Neuronal stem cell (in vitro differentiated cells): ENCODE measurements around the gene SPECC1.

Experiments used
- DNase-seq: peaks from one replicate; pipeline ENCODE4 v3.0.0-alpha.2; 2013; ENCODE audit warnings: low spot score
- H2AFZ ChIP-seq: one replicate; pipeline ENCODE4 v1.6.1; 2013; ENCODE audit warnings: mild to moderate bottlenecking, low read length, inconsistent platforms
- H2AK5ac ChIP-seq: 2 replicates; pipeline ENCODE4 v1.6.1; 2013; ENCODE audit warnings: low read depth, mild to moderate bottlenecking, inconsistent platforms, low read length, moderate library complexity, mixed read lengths
- H2BK120ac ChIP-seq: 2 replicates; pipeline ENCODE4 v1.6.1; 2013; ENCODE audit warnings: low read depth, mild to moderate bottlenecking, inconsistent platforms, low read length, moderate library complexity, mixed read lengths
- H2BK12ac ChIP-seq: one replicate; pipeline ENCODE4 v1.6.1; 2013; ENCODE audit warnings: low read length, inconsistent platforms
- H2BK15ac ChIP-seq: 2 replicates; pipeline ENCODE4 v1.6.1; 2013; ENCODE audit warnings: mild to moderate bottlenecking, low read length, inconsistent platforms, mixed read lengths
- H2BK5ac ChIP-seq: one replicate; pipeline ENCODE4 v1.6.1; 2013; ENCODE audit warnings: inconsistent platforms, mild to moderate bottlenecking, low read length, moderate library complexity
- H3K14ac ChIP-seq: one replicate; pipeline ENCODE4 v1.6.1; 2013; ENCODE audit warnings: low read length, inconsistent platforms
- H3K18ac ChIP-seq: 2 replicates; pipeline ENCODE4 v1.6.1; 2013; ENCODE audit warnings: low read length, inconsistent platforms
- H3K23ac ChIP-seq: 2 replicates; pipeline ENCODE4 v1.6.1; 2013; ENCODE audit warnings: low read depth, mild to moderate bottlenecking, mixed read lengths, low read length, inconsistent platforms; ENCODE audit not compliant: poor library complexity
- H3K27ac ChIP-seq: replicated peaks from 3 replicates; pipeline ENCODE4 v1.5.1; 2013; ENCODE audit warnings: low read length, inconsistent platforms
- H3K27me3 ChIP-seq, 3 experiments: 2 replicates each; pipeline ENCODE4 v1.6.1; 2013; ENCODE audit warnings: low read length in 3 of 3, mild to moderate bottlenecking in 2 of 3, inconsistent platforms in 1 of 3, low read depth in 1 of 3, mixed read lengths in 1 of 3, moderate library complexity in 1 of 3; ENCODE audit not compliant: control insufficient read depth in 3 of 3, insufficient read depth in 3 of 3
- H3K36me3 ChIP-seq, 2 donors: replicated peaks in 1 of 2; 2 replicates each; pipeline ENCODE4 v1.6.1; 2013; ENCODE audit warnings: low read length in 2 of 2; ENCODE audit not compliant: control insufficient read depth in 2 of 2, insufficient read depth in 2 of 2
- H3K4ac ChIP-seq: 2 replicates; pipeline ENCODE4 v1.6.1; 2013; ENCODE audit warnings: inconsistent platforms, mild to moderate bottlenecking, low read length, moderate library complexity
- H3K4me1 ChIP-seq, 2 donors: 1 replicate in 1 of 2; 2 replicates in 1 of 2; pipeline ENCODE4 v1.6.1; 2013; ENCODE audit warnings: low read length in 2 of 2, low read depth in 1 of 2; ENCODE audit not compliant: control insufficient read depth in 2 of 2, insufficient read depth in 1 of 2
- H3K4me2 ChIP-seq: one replicate; pipeline ENCODE4 v1.6.1; 2013; ENCODE audit warnings: mild to moderate bottlenecking, low read length, inconsistent platforms; ENCODE audit not compliant: insufficient read depth, poor library complexity, severe bottlenecking
- H3K4me3 ChIP-seq, 2 donors: 2 replicates each; pipeline ENCODE4 v1.5.1; 2013; ENCODE audit warnings: low read length in 2 of 2, mild to moderate bottlenecking in 2 of 2, inconsistent platforms in 1 of 2, moderate library complexity in 1 of 2
- H3K79me1 ChIP-seq: one replicate; pipeline ENCODE4 v1.6.1; 2013; ENCODE audit warnings: low read depth, mild to moderate bottlenecking, inconsistent platforms, low read length, moderate library complexity
- H3K9ac ChIP-seq: one replicate; pipeline ENCODE4 v1.6.1; 2013; ENCODE audit warnings: mild to moderate bottlenecking, low read depth, low read length, inconsistent platforms; ENCODE audit not compliant: poor library complexity
- H3K9me3 ChIP-seq, 2 donors: replicated peaks in 1 of 2; 2 replicates each; pipeline versions ENCODE3 to v1.6.1; 2013; ENCODE audit warnings: low read length in 2 of 2, mild to moderate bottlenecking in 2 of 2, inconsistent platforms in 1 of 2, low read depth in 1 of 2, mixed read lengths in 1 of 2, moderate library complexity in 1 of 2; ENCODE audit not compliant: control insufficient read depth in 2 of 2, insufficient read depth in 1 of 2
- H4K8ac ChIP-seq: one replicate; pipeline ENCODE4 v1.6.1; 2013; ENCODE audit warnings: low read depth, mild to moderate bottlenecking, inconsistent platforms, low read length, moderate library complexity
- H4K91ac ChIP-seq: one replicate; pipeline ENCODE4 v1.6.1; 2013; ENCODE audit warnings: low read length, low read depth, mild to moderate bottlenecking, inconsistent platforms; ENCODE audit not compliant: poor library complexity
- WGBS, 2 donors: extraction: QIAGEN DNeasy Blood & Tissue Kit; methylation state at CpG; one replicate each; pipeline ENCODE4 v1.1.7; 2013; ENCODE audit warnings: missing lambda C conversion rate in 2 of 2, mixed read lengths in 1 of 2; ENCODE audit not compliant: insufficient read length in 2 of 2, insufficient replicate concordance in 1 of 2; ENCODE audit errors: extremely low coverage in 2 of 2; 5-methylcytosine and 5-hydroxymethylcytosine counted together

SPECC1 gene

GRCh38 chr17:20091174-20092029 lies 82.2 kb downstream of the SPECC1 start:
- WGBS, 2 donors = no CpG with 5 or more reads among the region's 19 CpGs
- Histone ChIP-seq H3K4me2 (no peak overlapping the region), H3K27ac (peak overlapping the region; percentile 5)

GRCh38 chr17:20092261-20092867 lies 83.2 kb downstream of the SPECC1 start:
- Histone ChIP-seq H3K4me1 (peaks cover 18 to 23% of the 10 kb centered on the region in 2 donors), H2AFZ (peak overlapping the region; percentile 55)
- WGBS, 2 donors = no CpG with 5 or more reads among the region's 6 CpGs

More at GRCh38 chr17:20091174-20092029, 82.2 kb downstream of the SPECC1 start:
- Histone ChIP-seq H2BK12ac (no peak overlapping the region), H3K27me3 (no peaks in the 10 kb centered on the region), H3K18ac (peak overlapping the region; percentile 78), H3K23ac (no peak overlapping the region), H3K9ac (no peak overlapping the region), H3K9me3 (no peaks in the 10 kb centered on the region), H3K4ac (no peak overlapping the region), H3K4me1 (peaks cover 20 to 30% of the 10 kb centered on the region in 2 donors), H2AK5ac (no peak overlapping the region), H2AFZ (peak overlapping the region; percentile 55), H3K4me3 (no peak overlapping the region), H2BK120ac (no peak overlapping the region), H3K36me3 (no peaks in the 10 kb centered on the region), H3K79me1 (no peaks in the 10 kb centered on the region), H4K91ac (no peak overlapping the region), H2BK5ac (no peak overlapping the region), H4K8ac (no peak overlapping the region), H2BK15ac (no peak overlapping the region), H3K14ac (no peak overlapping the region)
- DNase-seq = no peak

GRCh38 chr17:20092973-20093626 lies 83.9 kb downstream of the SPECC1 start:
- Histone ChIP-seq H2BK15ac (no peak overlapping the region), H3K36me3 (no peaks in the 10 kb centered on the region), H3K27me3 (no peaks in the 10 kb centered on the region), H3K14ac (no peak overlapping the region), H3K27ac (no peak overlapping the region), H3K9me3 (no peaks in the 10 kb centered on the region), H2BK120ac (no peak overlapping the region), H2BK5ac (no peak overlapping the region), H3K4ac (no peak overlapping the region), H3K18ac (no peak overlapping the region), H3K4me2 (no peak overlapping the region), H3K23ac (no peak overlapping the region), H3K4me1 (peaks cover 16 to 23% of the 10 kb centered on the region in 2 donors), H2BK12ac (no peak overlapping the region), H2AK5ac (no peak overlapping the region), H3K4me3 (no peak overlapping the region), H3K79me1 (no peaks in the 10 kb centered on the region), H2AFZ (no peak overlapping the region), H3K9ac (no peak overlapping the region), H4K8ac (no peak overlapping the region), H4K91ac (no peak overlapping the region)
- WGBS, 2 donors = no CpG with 5 or more reads among the region's 2 CpGs
- DNase-seq = no peak

More at GRCh38 chr17:20092261-20092867, 83.2 kb downstream of the SPECC1 start:
- Histone ChIP-seq H3K23ac (no peak overlapping the region), H2BK15ac (no peak overlapping the region), H3K36me3 (no peaks in the 10 kb centered on the region), H3K4me2 (no peak overlapping the region), H3K9ac (no peak overlapping the region), H3K9me3 (no peaks in the 10 kb centered on the region), H2BK5ac (no peak overlapping the region), H2BK12ac (no peak overlapping the region), H3K27ac (no peak overlapping the region), H3K18ac (no peak overlapping the region), H3K4me3 (no peak overlapping the region), H3K27me3 (no peaks in the 10 kb centered on the region), H2AK5ac (no peak overlapping the region), H4K8ac (no peak overlapping the region), H3K14ac (no peak overlapping the region), H2BK120ac (no peak overlapping the region), H4K91ac (no peak overlapping the region), H3K4ac (no peak overlapping the region), H3K79me1 (no peaks in the 10 kb centered on the region)
- DNase-seq = no peak

- Histone ChIP-seq H3K27ac (no peak overlapping the region), H2BK12ac (no peak overlapping the region), H4K8ac (no peak overlapping the region), H3K79me1 (no peaks in the 10 kb centered on the region), H3K4ac (no peak overlapping the region), H2BK15ac (no peak overlapping the region), H3K27me3 (no peaks in the 10 kb centered on the region), H3K18ac (no peak overlapping the region), H3K9ac (no peak overlapping the region), H3K23ac (no peak overlapping the region), H3K4me1 (peaks cover 16 to 23% of the 10 kb centered on the region in 2 donors), H2BK5ac (no peak overlapping the region), H4K91ac (no peak overlapping the region), H3K36me3 (no peaks in the 10 kb centered on the region), H3K4me2 (no peak overlapping the region), H3K4me3 (no peak overlapping the region), H2BK120ac (no peak overlapping the region), H2AFZ (peak overlapping the region; percentile 72), H3K14ac (no peak overlapping the region), H3K9me3 (no peaks in the 10 kb centered on the region), H2AK5ac (no peak overlapping the region)
- no CpG with 5 or more reads among the region's 1 CpG for WGBS, 2 donors
- no peak for DNase-seq
Measured at GRCh38 chr17:20094777-20095176, 85.6 kb downstream of the SPECC1 start.
